GM12875 (cell line): ENCODE data around the gene SDF2L1.

Experiments used
- H3K4me3 ChIP-seq: one replicate; pipeline ENCODE4 v1.5.1; 2011; ENCODE audit warnings: low read depth, low read length, control low read depth
- CTCF ChIP-seq: IDR thresholded peaks from 2 replicates; pipeline ENCODE4 v1.5.1; 2011; ENCODE audit warnings: low read depth, mild to moderate bottlenecking, control low read depth, inconsistent platforms, low read length, moderate library complexity, borderline replicate concordance; ENCODE audit not compliant: insufficient read depth

The SDF2L1 gene

GRCh38 chr22:21681566-21682370 lies 39.7 kb downstream of the SDF2L1 start:
- no peak overlapping the region for H3K4me3 ChIP-seq
- no peak for TF ChIP-seq CTCF

GRCh38 chr22:21682385-21683175 lies 40.5 kb downstream of the SDF2L1 start:
- no peak for TF ChIP-seq CTCF
- H3K4me3 ChIP-seq, result no peak overlapping the region

- H3K4me3 ChIP-seq, result no peak overlapping the region
- no peak for TF ChIP-seq CTCF
Observed at GRCh38 chr22:21683401-21683811, 41.3 kb downstream of the SDF2L1 start.

- H3K4me3 ChIP-seq, result no peak overlapping the region
- no peak for TF ChIP-seq CTCF
Observed at GRCh38 chr22:21684492-21685163, 42.5 kb downstream of the SDF2L1 start.

- TF ChIP-seq CTCF, result no peak
- no peak overlapping the region for H3K4me3 ChIP-seq
Observed at GRCh38 chr22:21685164-21685513, 43.0 kb downstream of the SDF2L1 start.

- no peak for TF ChIP-seq CTCF
- no peak overlapping the region for H3K4me3 ChIP-seq
Observed at GRCh38 chr22:21686193-21686608, 44.1 kb downstream of the SDF2L1 start.
